GM12878 (cell line): Measurements from ENCODE around the gene STYXL1. TPM values are rescaled to one million over a fixed set of nuclear protein-coding genes. Genes with fewer than 3 reads are reported as not detected.

Experiments
- ATAC-seq: fragments of 200-7000 bp; cut with Tn5 transposase; 3 replicates; pipeline ENCODE4 v1.9.1; 2020; ENCODE audit warnings: mild to moderate bottlenecking, moderate library complexity
- BruUV-seq: library from RNA; stranded (reverse); fragments of 400-500 nt; replicated peaks from 2 replicates; lab custom pipeline; 2021; lab: Mats Ljungman, UMichigan
- CTCF ChIA-PET: fragments of 300-600 bp; sonication (Branson Sonifier 250); formaldehyde crosslinking; extraction: SDS; loops from one replicate; lab custom pipeline; 2021; ENCODE audit warnings: inconsistent platforms; lab: Yijun Ruan, JAX
- POLR2A ChIA-PET: fragments of 350-600 bp; formaldehyde crosslinking; extraction: SDS; loops from one replicate; lab custom pipeline; 2021; ENCODE audit warnings: inconsistent platforms; lab: Charles Lee
- RAD21 ChIA-PET: fragments of 300-600 bp; sonication (Branson Sonifier 250); formaldehyde crosslinking; loops from one replicate; lab custom pipeline; 2023; ENCODE audit warnings: antibody characterized with exemption; ENCODE audit not compliant: unreplicated experiment; lab: Charles Lee
- SMC1A ChIA-PET: fragments of 300-600 bp; sonication (Branson Sonifier 250); formaldehyde crosslinking; loops from one replicate; lab custom pipeline; 2023; ENCODE audit not compliant: unreplicated experiment, uncharacterized antibody; lab: Charles Lee
- DNase-seq: peaks from one replicate; pipeline ENCODE4 v3.0.0-alpha.2; 2011; ENCODE audit warnings: low read depth, low spot score
- FAIRE-seq: peaks from 3 replicates; lab custom pipeline; 2011; peaks lifted over from hg19 to GRCh38; lab: Jason Lieb, UNC
- H2AFZ ChIP-seq: 2 replicates; pipeline ENCODE4 v1.6.0; 2011; ENCODE audit warnings: low read depth, low read length, control low read depth; ENCODE audit not compliant: control insufficient read depth
- H3K27ac ChIP-seq: 2 replicates; pipeline ENCODE4 v1.5.1; 2011; ENCODE audit warnings: control low read depth; ENCODE audit not compliant: control insufficient read depth, insufficient read depth
- H3K27me3 ChIP-seq, 2 experiments: replicated peaks in 1 of 2; 2 replicates each; pipeline versions ENCODE4 v1.6.0 to v1.6.1; 2011; ENCODE audit warnings: low read length in 1 of 2; ENCODE audit not compliant: control insufficient read depth in 2 of 2, insufficient read depth in 2 of 2
- H3K36me3 ChIP-seq, 2 experiments: 2 replicates each; pipeline ENCODE4 v1.5.1; 2011; ENCODE audit warnings: low read length in 1 of 2; ENCODE audit not compliant: control insufficient read depth in 2 of 2, insufficient read depth in 2 of 2
- H3K4me1 ChIP-seq: 2 replicates; pipeline ENCODE4 v1.6.1; 2011; ENCODE audit warnings: mild to moderate bottlenecking, low read length, moderate library complexity, mixed read lengths; ENCODE audit not compliant: control insufficient read depth, insufficient read depth
- H3K4me2 ChIP-seq: 2 replicates; pipeline ENCODE4 v1.6.0; 2011; ENCODE audit warnings: control low read depth; ENCODE audit not compliant: control insufficient read depth, insufficient read depth
- H3K4me3 ChIP-seq: fragments of 200-600 bp; sonication (generic); 2 replicates; pipeline ENCODE4 v1.5.1; 2016
- H3K79me2 ChIP-seq: 2 replicates; pipeline ENCODE4 v1.6.0; 2011; ENCODE audit warnings: low read length; ENCODE audit not compliant: control insufficient read depth, insufficient read depth
- H3K9ac ChIP-seq: 2 replicates; pipeline ENCODE4 v1.8.0; 2011; ENCODE audit warnings: low read length, control low read depth, mixed read lengths; ENCODE audit not compliant: control insufficient read depth, insufficient read depth
- H3K9me3 ChIP-seq: replicated peaks from 3 replicates; pipeline ENCODE4 v1.5.1; 2011; ENCODE audit warnings: mild to moderate bottlenecking, low read length; ENCODE audit not compliant: control insufficient read depth, insufficient read depth
- H4K20me1 ChIP-seq: 2 replicates; pipeline ENCODE4 v1.6.0; 2011; ENCODE audit not compliant: control insufficient read depth, insufficient read depth
- ASH2L ChIP-seq: fragments of 300-600, 200-600 bp; sonication (generic); IDR thresholded peaks from 2 replicates; pipeline ENCODE4 v1.6.1; 2017; ENCODE audit warnings: low read depth, mild to moderate bottlenecking, borderline replicate concordance
- BMI1 ChIP-seq: fragments of 450-650 bp; IDR thresholded peaks from 2 replicates; pipeline ENCODE4 v1.6.1; 2016; ENCODE audit warnings: mild to moderate bottlenecking, moderate library complexity, borderline replicate concordance
- E4F1 ChIP-seq: fragments of 450-650 bp; IDR thresholded peaks from 2 replicates; pipeline ENCODE4 v1.6.1; 2018; ENCODE audit warnings: borderline replicate concordance, mild to moderate bottlenecking; ENCODE audit not compliant: partially characterized antibody
- GATAD2B ChIP-seq: fragments of 450-650 bp; conservative IDR thresholded peaks from 2 replicates; pipeline ENCODE4 v1.6.1; 2017; ENCODE audit warnings: low read depth, mild to moderate bottlenecking, moderate library complexity
- MTA3 ChIP-seq: IDR thresholded peaks from 2 replicates; pipeline ENCODE4 v1.6.1; 2012; ENCODE audit warnings: low read length, inconsistent platforms, borderline replicate concordance
- NFXL1 ChIP-seq: fragments of 450-650 bp; IDR thresholded peaks from 2 replicates; pipeline ENCODE4 v1.6.1; 2017; ENCODE audit warnings: antibody characterized with exemption, mild to moderate bottlenecking, borderline replicate concordance
- RB1 ChIP-seq: fragments of 450-650 bp; formaldehyde crosslinking; IDR thresholded peaks from 2 replicates; pipeline ENCODE4 v1.6.1; 2017; ENCODE audit warnings: mild to moderate bottlenecking, borderline replicate concordance
- RELB ChIP-seq: fragments of 450-650 bp; IDR thresholded peaks from 2 replicates; pipeline ENCODE4 v1.6.1; 2017; ENCODE audit warnings: low read depth, mild to moderate bottlenecking, moderate library complexity
- RFX5 ChIP-seq: IDR thresholded peaks from 2 replicates; pipeline ENCODE4 v1.6.1; 2011; ENCODE audit warnings: low read depth, low read length, improper control_type of control experiment
- RUNX3 ChIP-seq: IDR thresholded peaks from 2 replicates; pipeline ENCODE4 v1.6.1; 2012; ENCODE audit warnings: low read length, inconsistent platforms
- SIN3A ChIP-seq: IDR thresholded peaks from 2 replicates; pipeline ENCODE4 v1.6.1; 2012; ENCODE audit warnings: low read depth, low read length, improper control_type of control experiment
- SREBF2 ChIP-seq: IDR thresholded peaks from 2 replicates; pipeline ENCODE4 v1.6.1; 2012; ENCODE audit warnings: mild to moderate bottlenecking, low read length
- ZBED1 ChIP-seq: IDR thresholded peaks from 2 replicates; pipeline ENCODE4 v1.6.1; 2016; ENCODE audit warnings: borderline replicate concordance
- ZNF207 ChIP-seq: fragments of 450-650 bp; IDR thresholded peaks from 2 replicates; pipeline ENCODE4 v1.6.1; 2014; ENCODE audit warnings: antibody characterized with exemption, mild to moderate bottlenecking, borderline replicate concordance
- WGBS: methylation state at CpG from one replicate; pipeline ENCODE4 v1.1.6; 2016; ENCODE audit warnings: low lambda C conversion rate; ENCODE audit not compliant: insufficient replicate concordance, insufficient coverage; ENCODE audit errors: missing lambda C conversion rate; 5-methylcytosine and 5-hydroxymethylcytosine counted together
- in situ Hi-C: fragments of 300-500 bp; cut with MboI; formaldehyde crosslinking; loops from 9 replicates; pipeline ENCODE4 v1.14.3; 2018; ENCODE audit warnings: mixed read lengths
- intact Hi-C: fragments of 100-400 bp; cut with micrococcal nuclease; formaldehyde crosslinking; loops from one replicate; pipeline ENCODE4 v1.14.2; 2022; ENCODE audit not compliant: unreplicated experiment
- polyA plus RNA-seq, 11 experiments: library from polyadenylated mRNA; depleted of rRNA in 4 of 11; unstranded in 6 of 11; stranded (reverse) in 5 of 11; fragments of >200 nt; fragmentation: Nextera tagmentation in 4 of 11; fragmentation: Illumina TruSeq in 1 of 11; extraction: Ambion mirVana in 4 of 11; extraction: Trizol in 1 of 11; gene quantifications; 1 replicate in 1 of 11; 2 replicates in 10 of 11; pipeline versions ENCODE4 v1.2.1 to v1.2.3, GENCODE V29; 2011 to 2016; ENCODE audit warnings: inconsistent platforms in 2 of 11, missing spikeins in 2 of 11, low read depth in 1 of 11
- total RNA-seq, 4 experiments: library from RNA; depleted of rRNA in 3 of 4; stranded (reverse); fragments of >200 nt in 3 of 4; fragmentation: Illumina TruSeq in 1 of 4; extraction: Trizol in 1 of 4; gene quantifications; 2 replicates each; pipeline versions ENCODE4 v1.2.1 to v1.2.3, GENCODE V29; 2013 to 2021
- TF ChIP-seq, protein P1 (sequence below): IDR thresholded peaks from 2 replicates; pipeline ENCODE4 v1.6.1; 2011; ENCODE audit warnings: low read depth, mild to moderate bottlenecking, low read length, moderate library complexity, borderline replicate concordance; ENCODE audit errors: extremely low read depth

The STYXL1 gene
- total and polyA plus RNA-seq, 10 of the 15 experiments (the other 5 are each of a cell fraction or from before 2014, with no cell fraction given): 18.4 to 65.9 (median 40.7) TPM

GRCh38 chr7:75989500-75990388 lies 58.1 kb downstream of the STYXL1 start:
- RAD21 ChIA-PET: interaction anchor here (1.0 kb wide), 1 partner anchor 19 kb away, joined by 3 read pairs; no protein-coding TSS in a partner anchor
- H3K4me3 ChIP-seq: no peak overlapping the region
- TF ChIP-seq ZNF207: no peak
- TF ChIP-seq BMI1: no peak
- no peak for TF ChIP-seq ZBED1
- no peak for TF ChIP-seq SREBF2
- TF ChIP-seq NFXL1: peak; percentile 93
- TF ChIP-seq, protein P1, sequence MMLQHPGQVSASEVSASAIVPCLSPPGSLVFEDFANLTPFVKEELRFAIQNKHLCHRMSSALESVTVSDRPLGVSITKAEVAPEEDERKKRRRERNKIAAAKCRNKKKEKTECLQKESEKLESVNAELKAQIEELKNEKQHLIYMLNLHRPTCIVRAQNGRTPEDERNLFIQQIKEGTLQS: no peak
- no peak for TF ChIP-seq MTA3
- no peak for TF ChIP-seq SIN3A
- no peak for TF ChIP-seq GATAD2B
- TF ChIP-seq E4F1: no peak
- no peak for TF ChIP-seq RELB
- TF ChIP-seq RB1: no peak
- TF ChIP-seq RUNX3: peak; percentile 16; the same call in 1 of the 2 replicates
- TF ChIP-seq RFX5: no peak
- no peak for TF ChIP-seq ASH2L
- TF ChIP-seq, all 136 proteins: peak for 2
- Histone ChIP-seq H2AFZ (no peak overlapping the region), H3K27ac (no peak overlapping the region), H3K4me1 (peaks cover 3% of the 10 kb centered on the region), H3K36me3 (peaks cover 3 to 7% of the 10 kb centered on the region in 2 experiments; a peak in 3 of 4 replicates), H3K9ac (no peak overlapping the region), H3K9me3 (no peaks in the 10 kb centered on the region), H3K4me2 (no peak overlapping the region), H4K20me1 (no peaks in the 10 kb centered on the region), H3K79me2 (no peaks in the 10 kb centered on the region), H3K27me3 (no peaks in the 10 kb centered on the region)
- CTCF ChIA-PET: interaction anchor here (0.7 to 1.0 kb wide), 2 partner anchors 123 to 126 kb away, joined by 3 read pairs; no protein-coding TSS in a partner anchor
- DNase-seq (no peak), ATAC-seq (peak; percentile 4; the same call in 2 of the 3 replicates), FAIRE-seq (no peak)
- intact Hi-C loops (no loop called here), in situ Hi-C loops (no loop called here)
- BruUV-seq: no TSS peak
- SMC1A ChIA-PET: interaction anchor here (1.1 kb wide), 2 partner anchors 30 to 61 kb away, joined by 3 read pairs; no protein-coding TSS in a partner anchor
- 61% methylated on average over 17 of the region's 21 CpGs for WGBS
- POLR2A ChIA-PET: interaction anchor here (1.1 to 1.3 kb wide), 2 partner anchors 19 to 73 kb away, joined by 5 to 7 read pairs; no protein-coding TSS in a partner anchor
